GM12874 (cell line): ENCODE data around the gene DUSP1.

Experiments used
- TF ChIP-seq, protein P1 (sequence below): IDR thresholded peaks from 2 replicates; pipeline ENCODE4 v1.5.1; 2011; ENCODE audit warnings: low read depth, mild to moderate bottlenecking, control low read depth, low read length, moderate library complexity; ENCODE audit not compliant: insufficient read depth

DUSP1 gene

DNA sequence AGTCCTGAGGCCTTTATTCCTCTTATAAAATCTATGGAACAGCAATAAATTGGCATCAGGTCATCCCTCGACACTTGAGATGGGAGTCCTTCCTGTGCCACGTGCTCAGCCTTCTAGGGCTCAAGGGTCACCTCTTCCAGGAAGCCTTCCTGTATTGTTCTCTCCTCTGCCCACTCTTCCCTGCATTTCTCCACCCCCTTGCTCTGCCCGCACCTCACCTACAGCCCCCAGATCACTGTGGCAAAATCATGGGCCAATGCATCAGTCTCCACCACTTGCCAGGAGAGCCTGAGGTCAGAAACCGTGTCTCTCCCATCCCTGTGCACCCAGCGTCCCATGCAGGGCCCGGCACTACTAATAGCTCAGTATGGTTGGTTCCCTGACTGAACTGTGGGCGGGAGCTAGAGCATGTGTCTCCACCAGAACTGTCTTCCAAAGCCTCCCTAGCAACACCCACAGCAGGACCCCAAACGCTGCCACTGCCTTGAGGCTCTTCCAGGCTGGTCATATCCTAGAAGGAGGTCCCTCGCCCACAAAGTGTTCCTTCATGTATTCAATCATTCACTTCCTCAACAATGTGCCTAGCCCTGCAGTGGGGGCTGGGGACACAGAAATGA lies 13.5 kb downstream of the DUSP1 start:
- TF ChIP-seq, protein P1, sequence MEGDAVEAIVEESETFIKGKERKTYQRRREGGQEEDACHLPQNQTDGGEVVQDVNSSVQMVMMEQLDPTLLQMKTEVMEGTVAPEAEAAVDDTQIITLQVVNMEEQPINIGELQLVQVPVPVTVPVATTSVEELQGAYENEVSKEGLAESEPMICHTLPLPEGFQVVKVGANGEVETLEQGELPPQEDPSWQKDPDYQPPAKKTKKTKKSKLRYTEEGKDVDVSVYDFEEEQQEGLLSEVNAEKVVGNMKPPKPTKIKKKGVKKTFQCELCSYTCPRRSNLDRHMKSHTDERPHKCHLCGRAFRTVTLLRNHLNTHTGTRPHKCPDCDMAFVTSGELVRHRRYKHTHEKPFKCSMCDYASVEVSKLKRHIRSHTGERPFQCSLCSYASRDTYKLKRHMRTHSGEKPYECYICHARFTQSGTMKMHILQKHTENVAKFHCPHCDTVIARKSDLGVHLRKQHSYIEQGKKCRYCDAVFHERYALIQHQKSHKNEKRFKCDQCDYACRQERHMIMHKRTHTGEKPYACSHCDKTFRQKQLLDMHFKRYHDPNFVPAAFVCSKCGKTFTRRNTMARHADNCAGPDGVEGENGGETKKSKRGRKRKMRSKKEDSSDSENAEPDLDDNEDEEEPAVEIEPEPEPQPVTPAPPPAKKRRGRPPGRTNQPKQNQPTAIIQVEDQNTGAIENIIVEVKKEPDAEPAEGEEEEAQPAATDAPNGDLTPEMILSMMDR, result no peak

DNA sequence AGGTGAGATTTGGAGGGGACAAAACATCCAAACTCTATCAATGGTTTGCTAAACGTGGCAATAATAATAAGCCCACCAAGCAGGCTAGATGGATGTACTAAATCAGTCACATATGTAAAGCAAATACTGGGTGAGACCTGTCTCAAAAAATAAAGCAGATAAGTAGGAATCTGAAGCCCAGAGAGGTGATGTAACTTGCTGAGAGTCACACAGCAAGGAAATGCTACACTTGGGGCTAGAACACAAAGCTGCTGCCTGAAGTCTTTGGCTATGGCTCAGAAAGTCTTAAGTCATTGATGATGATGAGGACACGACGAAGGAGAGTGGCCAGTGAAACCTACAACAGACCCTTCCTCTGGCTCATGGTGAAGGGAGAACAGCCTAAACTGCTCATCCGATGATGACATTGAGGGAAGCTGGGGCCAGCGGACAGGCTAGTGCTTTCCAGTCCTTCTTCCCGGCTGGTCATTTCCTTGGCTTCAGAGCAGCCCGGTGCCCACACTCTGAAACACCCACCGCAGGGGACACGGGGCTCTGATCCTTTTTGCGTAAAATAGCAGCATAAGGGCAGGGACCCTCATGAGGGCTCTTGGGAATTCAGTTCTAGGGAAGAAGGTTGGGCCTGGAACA lies 14.1 kb downstream of the DUSP1 start:
- TF ChIP-seq, protein P1, result no peak

DNA sequence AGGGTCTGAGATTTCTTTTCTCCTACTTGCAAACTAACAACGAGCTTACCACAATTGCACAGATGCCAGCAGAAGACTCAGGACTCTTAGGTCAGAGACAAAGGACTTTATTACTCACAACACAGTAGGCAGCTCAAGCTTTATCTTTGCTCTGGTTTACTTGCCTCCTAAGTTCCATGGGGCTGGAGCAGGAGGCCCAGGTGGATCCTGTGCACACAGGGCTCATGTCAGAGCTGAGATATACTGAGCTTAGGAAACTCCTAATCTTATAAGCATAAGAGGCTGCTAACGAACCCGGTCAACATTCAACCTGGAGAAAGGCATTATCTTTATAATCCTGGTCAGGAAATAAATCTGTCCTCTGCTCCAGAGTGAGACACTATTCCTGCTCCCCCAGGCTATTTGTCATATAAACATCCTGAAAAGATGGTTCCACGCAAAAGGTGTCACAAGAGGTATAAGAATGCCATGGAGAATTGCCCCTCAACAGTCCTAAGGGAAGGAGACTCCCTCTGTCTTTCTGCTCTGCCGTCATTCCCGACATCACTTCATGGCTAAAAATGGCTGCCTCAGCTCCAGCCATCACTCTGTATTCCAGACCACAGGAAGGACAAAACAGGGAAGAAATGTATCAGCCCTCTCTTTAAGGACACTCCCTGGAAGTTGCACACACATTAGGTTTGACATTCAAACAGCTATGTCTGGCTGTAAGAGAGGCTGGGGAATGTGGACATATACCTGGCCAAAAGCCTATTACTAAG lies 16.2 kb downstream of the DUSP1 start:
- TF ChIP-seq, protein P1, result no peak

DNA sequence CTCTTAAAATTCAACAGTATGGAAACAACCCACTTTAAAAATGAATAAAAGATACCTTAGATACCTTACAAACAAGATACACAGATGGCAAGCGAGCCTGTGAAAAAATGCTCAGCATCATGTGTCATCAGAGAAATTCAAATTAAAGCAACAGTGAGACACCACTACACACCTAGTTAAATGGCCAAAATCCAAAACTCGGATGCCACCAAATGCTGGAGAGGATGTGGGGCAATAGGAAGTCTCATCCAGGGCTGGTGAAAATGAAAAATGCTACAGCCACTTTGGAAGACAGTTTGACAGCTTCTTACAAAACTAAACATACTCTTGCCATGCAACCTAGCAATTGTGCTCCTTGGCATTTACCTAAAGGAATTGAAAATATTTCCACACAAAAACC lies 17.9 kb downstream of the DUSP1 start:
- TF ChIP-seq, protein P1, result no peak

DNA sequence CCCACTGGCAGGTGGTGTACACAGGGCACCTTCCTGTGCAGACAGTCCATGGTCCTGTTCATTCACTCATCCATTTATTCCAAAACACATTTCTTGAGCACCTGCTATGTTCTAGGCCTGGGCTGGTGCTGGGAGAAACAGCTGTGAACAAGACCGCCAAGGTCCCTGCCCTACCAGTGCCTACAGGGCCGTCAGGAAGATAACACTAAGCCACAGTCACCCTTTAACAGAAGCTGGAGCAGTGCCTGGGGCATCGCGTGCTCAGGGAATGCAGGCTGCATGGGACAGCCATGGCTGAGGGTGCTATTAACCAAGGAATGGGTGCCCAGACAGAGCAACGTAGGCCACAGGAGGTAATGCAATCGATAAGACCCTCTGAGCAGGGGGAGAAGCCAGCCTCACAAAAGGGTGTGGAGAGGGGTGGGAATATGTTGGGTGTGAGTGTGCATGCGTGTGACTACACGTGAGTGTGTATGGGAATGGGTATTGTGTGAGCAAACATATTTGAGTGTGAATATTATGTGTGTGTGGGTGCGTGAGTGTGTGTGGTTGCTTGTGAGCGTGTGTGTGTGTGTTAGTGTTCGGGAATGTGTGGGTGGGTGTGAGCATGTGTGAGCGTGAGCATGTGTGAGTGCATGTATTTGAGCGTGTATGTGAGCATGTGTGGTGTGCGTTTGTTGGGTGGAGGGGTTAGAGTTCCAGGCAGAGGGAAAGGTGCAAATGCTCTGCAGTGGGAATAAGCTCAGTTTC lies 19.1 kb downstream of the DUSP1 start:
- TF ChIP-seq, protein P1, result no peak

DNA sequence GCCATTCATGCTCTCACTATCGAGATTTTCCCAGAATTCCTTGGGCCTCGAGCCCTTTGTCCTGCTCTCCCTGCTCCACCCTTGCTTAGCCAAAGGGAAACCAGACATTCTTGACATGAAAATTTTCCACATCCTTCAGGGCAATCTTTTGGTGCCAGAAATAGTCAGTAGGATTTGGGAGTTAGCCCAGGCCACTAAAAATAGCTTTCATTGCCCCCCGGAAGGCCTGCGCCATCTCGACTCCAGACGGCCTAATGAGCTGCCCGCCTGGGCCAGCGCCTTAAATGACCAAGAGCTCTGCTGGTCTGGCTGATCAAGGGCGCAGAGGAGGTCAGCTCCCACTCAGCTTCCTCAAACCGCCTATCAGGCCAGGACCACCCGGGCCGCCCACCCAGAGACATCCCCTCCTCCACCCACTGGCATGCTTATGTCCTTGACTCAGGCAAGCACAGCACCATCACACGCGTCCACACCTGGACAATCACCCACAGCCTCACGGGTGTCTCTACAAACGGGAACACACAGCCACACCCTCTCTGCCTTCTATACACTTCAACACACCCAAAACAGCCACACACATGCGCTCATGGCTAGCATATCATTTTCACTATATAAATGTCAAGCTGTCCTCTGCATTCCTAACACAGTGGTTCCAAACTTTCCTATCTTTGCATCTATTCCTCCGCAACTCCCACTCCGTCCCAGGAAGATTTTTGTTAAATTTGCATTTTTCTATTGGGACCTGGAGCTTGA lies 20.9 kb downstream of the DUSP1 start:
- TF ChIP-seq, protein P1, result no peak

DNA sequence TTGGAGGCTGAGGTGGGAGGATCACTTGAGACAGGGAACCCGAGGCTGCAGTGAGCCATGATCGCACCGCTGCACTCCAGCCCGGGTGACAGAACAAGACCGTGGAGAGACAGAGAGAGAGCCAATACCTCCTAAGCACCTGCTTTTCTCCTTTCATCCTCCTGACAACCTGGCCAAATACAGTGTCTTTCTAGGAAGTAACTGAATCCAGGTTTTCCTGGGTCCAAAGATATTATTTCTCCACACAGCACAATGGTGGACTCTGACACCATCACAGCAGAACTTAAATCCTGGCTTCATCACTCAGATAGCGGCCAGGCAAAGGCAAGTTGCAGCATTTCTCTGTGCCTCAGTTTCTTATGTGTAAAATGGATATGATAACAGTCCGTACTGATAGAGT lies 21.9 kb downstream of the DUSP1 start:
- TF ChIP-seq, protein P1, result no peak
